ENCODE measurements around the gene FBXL19. TPM values are rescaled to one million over a fixed set of nuclear protein-coding genes. Genes with fewer than 3 reads are reported as not detected.

FBXL19 gene
- total RNA-seq, 1 donor from 2014 or later, result 13.4 TPM

- no peaks in the 10 kb centered on the region for H3K9me3 ChIP-seq
- H3K27ac ChIP-seq, result no peak overlapping the region
- no peaks in the 10 kb centered on the region for H3K4me1 ChIP-seq
- H3K4me3 ChIP-seq, result no peak overlapping the region
- TF ChIP-seq, protein P1, sequence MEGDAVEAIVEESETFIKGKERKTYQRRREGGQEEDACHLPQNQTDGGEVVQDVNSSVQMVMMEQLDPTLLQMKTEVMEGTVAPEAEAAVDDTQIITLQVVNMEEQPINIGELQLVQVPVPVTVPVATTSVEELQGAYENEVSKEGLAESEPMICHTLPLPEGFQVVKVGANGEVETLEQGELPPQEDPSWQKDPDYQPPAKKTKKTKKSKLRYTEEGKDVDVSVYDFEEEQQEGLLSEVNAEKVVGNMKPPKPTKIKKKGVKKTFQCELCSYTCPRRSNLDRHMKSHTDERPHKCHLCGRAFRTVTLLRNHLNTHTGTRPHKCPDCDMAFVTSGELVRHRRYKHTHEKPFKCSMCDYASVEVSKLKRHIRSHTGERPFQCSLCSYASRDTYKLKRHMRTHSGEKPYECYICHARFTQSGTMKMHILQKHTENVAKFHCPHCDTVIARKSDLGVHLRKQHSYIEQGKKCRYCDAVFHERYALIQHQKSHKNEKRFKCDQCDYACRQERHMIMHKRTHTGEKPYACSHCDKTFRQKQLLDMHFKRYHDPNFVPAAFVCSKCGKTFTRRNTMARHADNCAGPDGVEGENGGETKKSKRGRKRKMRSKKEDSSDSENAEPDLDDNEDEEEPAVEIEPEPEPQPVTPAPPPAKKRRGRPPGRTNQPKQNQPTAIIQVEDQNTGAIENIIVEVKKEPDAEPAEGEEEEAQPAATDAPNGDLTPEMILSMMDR (IDR thresholded peaks at IDR 0.05), result no peak
- intact Hi-C loops (cut with DNase I), result no loop called here
- no peak for ATAC-seq
- no peaks in the 10 kb centered on the region for H3K27me3 ChIP-seq
- no peak for DNase-seq
- peaks cover 98% of the 10 kb centered on the region for H3K36me3 ChIP-seq
These were observed 42.1 kb downstream of the FBXL19 start for GRCh38 chr16:30965436-30965835.

- TF ChIP-seq, protein P1 (IDR thresholded peaks at IDR 0.05), result no peak
- DNase-seq, result no peak
- Histone ChIP-seq H3K4me3 (no peak overlapping the region), H3K27me3 (no peaks in the 10 kb centered on the region), H3K27ac (no peak overlapping the region), H3K36me3 (peaks cover 98% of the 10 kb centered on the region), H3K4me1 (no peaks in the 10 kb centered on the region), H3K9me3 (no peaks in the 10 kb centered on the region)
- intact Hi-C loops (cut with DNase I), result no loop called here
- no peak for ATAC-seq
These were observed 42.8 kb downstream of the FBXL19 start for GRCh38 chr16:30966033-30966619.

GRCh38 chr16:30967795-30968194 is 44.4 kb downstream of the FBXL19 start:
- DNase-seq (no peak), ATAC-seq (no peak)
- Histone ChIP-seq H3K27me3 (no peaks in the 10 kb centered on the region), H3K4me1 (no peaks in the 10 kb centered on the region), H3K36me3 (peaks cover 98% of the 10 kb centered on the region), H3K4me3 (no peak overlapping the region), H3K9me3 (no peaks in the 10 kb centered on the region), H3K27ac (no peak overlapping the region)
- intact Hi-C loops (cut with DNase I), result no loop called here
- TF ChIP-seq, protein P1 (IDR thresholded peaks at IDR 0.05), result no peak

DNA sequence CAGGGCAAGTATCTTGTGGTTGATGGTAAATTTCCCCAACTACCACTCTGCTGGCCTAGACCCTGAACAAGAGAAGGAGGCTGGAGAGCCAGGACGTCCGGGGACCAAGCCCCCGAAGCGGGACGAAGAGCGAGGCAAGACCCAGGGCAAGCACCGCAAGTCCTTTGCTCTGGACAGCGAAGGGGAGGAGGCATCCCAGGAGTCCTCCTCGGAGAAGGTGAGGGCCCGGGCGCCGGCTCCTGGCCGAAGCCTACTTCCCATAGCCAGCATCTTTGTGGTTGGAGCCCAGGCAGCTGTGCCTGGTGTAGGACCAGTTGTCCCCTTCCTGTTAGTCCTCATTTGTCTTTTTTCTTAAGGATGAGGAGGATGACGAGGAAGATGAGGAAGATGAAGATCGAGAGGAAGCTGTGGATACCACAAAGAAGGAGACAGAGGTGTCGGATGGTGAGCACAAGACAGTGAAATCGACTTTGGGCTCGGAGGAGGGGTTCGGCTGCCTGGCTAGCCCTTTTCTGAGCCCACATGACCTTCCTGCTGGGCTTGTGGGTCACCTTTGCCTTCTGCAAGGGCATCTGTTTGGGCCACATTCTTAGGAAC is 46.0 kb downstream of the FBXL19 start:
- TF ChIP-seq, protein P1 (IDR thresholded peaks at IDR 0.05), result no peak
- H3K4me3 ChIP-seq, result no peak overlapping the region
- no peak overlapping the region for H3K27ac ChIP-seq
- no peak for DNase-seq
- no peaks in the 10 kb centered on the region for H3K27me3 ChIP-seq
- no peak for ATAC-seq
- no peaks in the 10 kb centered on the region for H3K9me3 ChIP-seq
- peaks cover 98% of the 10 kb centered on the region for H3K36me3 ChIP-seq
- intact Hi-C loops (cut with DNase I), result no loop called here
- no peaks in the 10 kb centered on the region for H3K4me1 ChIP-seq

DNA sequence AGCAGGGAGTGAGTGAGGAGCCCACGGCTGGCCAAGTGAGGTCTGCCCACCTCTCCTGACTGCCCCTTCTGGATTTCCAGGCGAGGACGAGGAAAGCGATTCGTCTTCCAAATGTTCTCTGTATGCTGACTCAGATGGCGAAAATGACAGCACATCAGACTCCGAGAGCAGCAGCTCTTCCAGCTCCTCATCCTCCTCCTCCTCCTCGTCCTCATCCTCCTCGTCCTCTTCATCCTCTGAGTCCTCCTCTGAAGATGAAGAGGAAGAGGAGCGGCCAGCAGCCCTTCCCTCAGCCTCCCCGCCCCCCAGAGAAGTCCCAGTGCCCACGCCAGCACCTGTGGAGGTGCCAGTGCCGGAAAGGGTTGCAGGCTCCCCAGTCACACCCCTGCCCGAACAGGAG is 47.9 kb downstream of the FBXL19 start:
- TF ChIP-seq, protein P1 (IDR thresholded peaks at IDR 0.05), result no peak
- no peak for ATAC-seq
- DNase-seq, result no peak
- H3K4me1 ChIP-seq, result no peaks in the 10 kb centered on the region
- H3K27ac ChIP-seq, result no peak overlapping the region
- intact Hi-C loops (cut with DNase I), result no loop called here
- H3K4me3 ChIP-seq, result no peak overlapping the region
- peaks cover 98% of the 10 kb centered on the region for H3K36me3 ChIP-seq
- H3K27me3 ChIP-seq, result no peaks in the 10 kb centered on the region
- no peaks in the 10 kb centered on the region for H3K9me3 ChIP-seq
